BJ (cell line): ENCODE data around the gene SPINK4. TPM values are rescaled to one million over a fixed set of nuclear protein-coding genes. Genes with fewer than 3 reads are reported as not detected.

Experiments
- CTCF ChIA-PET: fragments of 350-600 bp; formaldehyde crosslinking; extraction: SDS; loops from one replicate; lab custom pipeline; 2021; ENCODE audit warnings: antibody characterized with exemption, inconsistent platforms; lab: Yijun Ruan, JAX
- POLR2A ChIA-PET: fragments of 300-600 bp; sonication (Branson Sonifier 250); formaldehyde crosslinking; extraction: SDS; loops from one replicate; lab custom pipeline; 2021; ENCODE audit warnings: antibody characterized with exemption; lab: Charles Lee
- DNase-seq: peaks from one replicate; pipeline ENCODE4 v3.0.0-alpha.2; 2011; ENCODE audit warnings: low read depth
- H3K27me3 ChIP-seq: 2 replicates; pipeline ENCODE4 v1.6.0; 2011; ENCODE audit warnings: low read length; ENCODE audit not compliant: control insufficient read depth, insufficient read depth
- H3K36me3 ChIP-seq: 2 replicates; pipeline ENCODE4 v1.5.1; 2011; ENCODE audit warnings: low read length; ENCODE audit not compliant: control insufficient read depth, insufficient read depth
- H3K4me3 ChIP-seq: 2 replicates; pipeline ENCODE4 v1.5.1; 2011; ENCODE audit warnings: low read depth, mild to moderate bottlenecking, control low read depth, low read length
- CTCF ChIP-seq: IDR thresholded peaks from 2 replicates; pipeline ENCODE4 v1.5.1; 2011; ENCODE audit warnings: low read depth, mild to moderate bottlenecking, control low read depth, inconsistent platforms, low read length, moderate library complexity; ENCODE audit not compliant: insufficient read depth
- polyA plus RNA-seq: library from polyadenylated mRNA; depleted of rRNA; stranded (reverse); fragments of >200 nt; gene quantifications from 2 replicates; pipeline ENCODE4 v1.2.3, GENCODE V29; 2011

The SPINK4 gene
- polyA plus RNA-seq, 1 experiment, result not detected

GRCh38 chr9:33267151-33267767, 27.3 kb downstream of the SPINK4 start:
- CTCF ChIA-PET, result interaction anchor here (1.5 kb wide), 1 partner anchor 16 kb away, joined by 3 read pairs; no protein-coding TSS in a partner anchor
- no peak for TF ChIP-seq CTCF
- POLR2A ChIA-PET, result no interaction called here

GRCh38 chr9:33270146-33270545, 30.2 kb downstream of the SPINK4 start:
- ChIA-PET CTCF (no interaction called here), POLR2A (no interaction called here)
- no peak for TF ChIP-seq CTCF
- DNase-seq, result no peak
- H3K27me3 ChIP-seq, result no peaks in the 10 kb centered on the region
- peaks cover 9% of the 10 kb centered on the region for H3K36me3 ChIP-seq
- H3K4me3 ChIP-seq, result no peak overlapping the region

More at GRCh38 chr9:33267151-33267767, 27.3 kb downstream of the SPINK4 start:
- H3K36me3 ChIP-seq, result peaks cover 6% of the 10 kb centered on the region
- no peak overlapping the region for H3K4me3 ChIP-seq
- no peak for DNase-seq
- no peaks in the 10 kb centered on the region for H3K27me3 ChIP-seq

- Histone ChIP-seq H3K4me3 (no peak overlapping the region), H3K27me3 (no peaks in the 10 kb centered on the region), H3K36me3 (peaks cover 12% of the 10 kb centered on the region)
- ChIA-PET CTCF (interaction anchor here (0.5 to 3.3 kb wide), 2 partner anchors 11 to 60 kb away, joined by 3 to 10 read pairs; no protein-coding TSS in a partner anchor), POLR2A (no interaction called here)
- no peak for DNase-seq
- no peak for TF ChIP-seq CTCF
Observed at GRCh38 chr9:33272061-33272460, 32.1 kb downstream of the SPINK4 start.

DNA sequence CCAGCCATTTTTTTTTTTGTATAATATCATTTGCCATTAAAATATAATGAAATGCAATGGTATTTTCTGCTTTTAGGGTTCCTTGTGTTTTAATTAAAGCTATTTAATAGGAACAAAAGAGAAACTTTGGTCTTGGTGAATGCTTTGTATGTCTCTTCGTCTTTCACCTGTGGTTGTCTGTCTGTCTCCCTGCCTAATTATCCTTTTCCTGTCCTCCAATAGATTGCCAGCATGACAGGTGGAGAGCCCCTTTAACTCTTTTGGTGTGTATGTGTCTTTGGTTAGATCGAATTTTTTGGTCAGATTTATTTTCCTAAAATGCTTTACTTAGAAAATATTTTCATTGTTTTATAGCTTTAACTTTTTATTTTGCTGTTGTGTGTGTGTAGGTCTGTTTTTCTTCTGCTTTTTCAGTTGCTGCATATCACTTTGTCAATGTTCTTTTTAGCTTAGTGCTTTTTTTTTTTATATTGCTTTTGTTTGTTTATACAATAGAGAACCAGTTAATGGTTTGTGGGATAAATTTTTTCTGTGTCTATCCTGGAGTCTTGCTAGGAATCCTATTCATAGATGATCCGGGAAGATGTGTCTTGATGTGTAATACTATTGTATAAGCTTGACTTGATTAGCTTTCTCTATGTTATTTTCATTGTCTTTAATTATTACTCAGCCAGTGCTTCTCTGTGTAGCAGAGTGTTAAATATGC, 33.5 kb downstream of the SPINK4 start:
- Histone ChIP-seq H3K4me3 (no peak overlapping the region), H3K36me3 (peaks cover 15% of the 10 kb centered on the region), H3K27me3 (no peaks in the 10 kb centered on the region)
- POLR2A ChIA-PET, result no interaction called here
- DNase-seq, result no peak
- TF ChIP-seq CTCF, result no peak
- CTCF ChIA-PET, result interaction anchor here (0.5 to 3.3 kb wide), 6 partner anchors 9 to 179 kb away, joined by 3 to 10 read pairs (median 4); partner anchors contain the start of genes BAG1 and CHMP5

GRCh38 chr9:33273972-33274328, 34.0 kb downstream of the SPINK4 start:
- DNase-seq, result no peak
- ChIA-PET CTCF (interaction anchor here (0.7 to 3.3 kb wide), 5 partner anchors 9 to 178 kb away, joined by 3 to 10 read pairs (median 3); partner anchors contain the start of genes BAG1 and CHMP5), POLR2A (no interaction called here)
- Histone ChIP-seq H3K4me3 (no peak overlapping the region), H3K27me3 (no peaks in the 10 kb centered on the region), H3K36me3 (peaks cover 15% of the 10 kb centered on the region)
- TF ChIP-seq CTCF, result no peak
